NCI-H748 treated with DMSO at 0.1 percent for 48 hours (cell line): ENCODE measurements around the gene SCGN.
"Not testable (repeated sequence)": the region's sequence is repeated elsewhere in the genome, so short reads cannot be mapped to it uniquely, and the experiment has no call there.

Experiments
- DNase-seq: peaks from one replicate; lab custom pipeline; 2025; lab: John Stamatoyannopoulos, UW

SCGN gene

DNA sequence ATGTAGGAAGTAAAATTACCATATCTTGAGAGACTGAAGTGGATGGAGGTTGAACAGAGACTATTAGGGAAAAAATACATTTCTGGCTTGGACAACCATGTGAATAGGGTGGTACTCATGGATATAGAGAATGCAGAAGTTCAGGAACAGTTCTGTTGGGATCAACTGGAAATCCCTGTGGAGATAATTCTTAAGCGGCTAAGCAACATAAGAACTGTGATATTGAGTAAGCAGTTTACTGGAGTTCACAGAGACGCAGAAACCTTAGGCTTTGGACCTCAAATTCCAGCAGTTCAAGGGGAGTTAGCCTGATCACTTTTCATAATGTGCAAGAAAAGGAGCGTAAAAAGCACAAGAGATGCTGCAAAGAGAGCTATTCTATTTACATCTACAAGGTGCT lies 78.9 kb downstream of the SCGN start:
- no peak for DNase-seq

DNA sequence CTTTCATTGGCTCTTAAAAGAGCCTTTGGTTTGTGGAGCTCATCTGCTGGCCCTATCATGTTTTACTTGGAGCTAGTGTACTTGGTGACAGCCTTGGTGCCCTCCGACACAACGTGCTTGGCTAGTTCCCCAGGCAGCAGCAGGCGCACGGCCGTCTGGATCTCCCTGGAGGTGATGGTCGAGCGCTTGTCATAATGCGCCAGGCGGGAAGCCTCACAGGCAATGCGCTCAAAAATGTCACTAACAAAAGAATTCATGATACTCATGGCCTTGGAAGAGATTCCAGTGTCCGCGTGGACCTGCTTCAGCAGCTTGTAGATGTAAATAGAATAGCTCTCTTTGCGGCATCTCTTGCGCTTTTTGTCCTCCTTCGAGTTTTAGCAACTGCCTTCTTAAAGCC lies 79.7 kb downstream of the SCGN start:
- DNase-seq, result no peak

- no peak for DNase-seq
These were observed 80.6 kb downstream of the SCGN start for GRCh38 chr6:25732468-25733198.

DNA sequence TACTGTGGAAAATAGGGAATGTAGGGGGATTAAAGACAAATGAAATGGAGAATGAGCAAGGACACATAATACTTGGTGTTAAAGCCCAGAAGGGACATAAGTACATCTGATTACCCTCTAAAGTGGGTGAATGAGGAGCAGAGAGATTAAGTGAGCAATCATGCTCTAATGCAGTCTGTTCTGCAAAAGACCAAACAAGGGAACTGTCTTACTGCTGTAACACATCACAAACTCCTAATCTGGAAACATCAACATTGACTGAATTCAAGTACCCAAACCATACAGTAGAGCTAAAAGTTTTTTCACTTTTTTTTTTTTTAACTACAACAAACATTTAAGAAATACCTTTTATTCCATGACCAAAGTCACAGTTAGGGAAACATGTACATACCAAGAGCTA lies 83.2 kb downstream of the SCGN start:
- DNase-seq, result no peak

- DNase-seq, result no peak
These were observed 91.9 kb downstream of the SCGN start for GRCh38 chr6:25743868-25744267.

GRCh38 chr6:25745836-25746235 lies 93.8 kb downstream of the SCGN start:
- no peak for DNase-seq

- DNase-seq, result no peak
These were observed 95.0 kb downstream of the SCGN start for GRCh38 chr6:25746968-25747367.

GRCh38 chr6:25747477-25747876 lies 95.5 kb downstream of the SCGN start:
- no peak for DNase-seq

GRCh38 chr6:25748049-25748448 lies 96.0 kb downstream of the SCGN start:
- DNase-seq, result no peak

DNA sequence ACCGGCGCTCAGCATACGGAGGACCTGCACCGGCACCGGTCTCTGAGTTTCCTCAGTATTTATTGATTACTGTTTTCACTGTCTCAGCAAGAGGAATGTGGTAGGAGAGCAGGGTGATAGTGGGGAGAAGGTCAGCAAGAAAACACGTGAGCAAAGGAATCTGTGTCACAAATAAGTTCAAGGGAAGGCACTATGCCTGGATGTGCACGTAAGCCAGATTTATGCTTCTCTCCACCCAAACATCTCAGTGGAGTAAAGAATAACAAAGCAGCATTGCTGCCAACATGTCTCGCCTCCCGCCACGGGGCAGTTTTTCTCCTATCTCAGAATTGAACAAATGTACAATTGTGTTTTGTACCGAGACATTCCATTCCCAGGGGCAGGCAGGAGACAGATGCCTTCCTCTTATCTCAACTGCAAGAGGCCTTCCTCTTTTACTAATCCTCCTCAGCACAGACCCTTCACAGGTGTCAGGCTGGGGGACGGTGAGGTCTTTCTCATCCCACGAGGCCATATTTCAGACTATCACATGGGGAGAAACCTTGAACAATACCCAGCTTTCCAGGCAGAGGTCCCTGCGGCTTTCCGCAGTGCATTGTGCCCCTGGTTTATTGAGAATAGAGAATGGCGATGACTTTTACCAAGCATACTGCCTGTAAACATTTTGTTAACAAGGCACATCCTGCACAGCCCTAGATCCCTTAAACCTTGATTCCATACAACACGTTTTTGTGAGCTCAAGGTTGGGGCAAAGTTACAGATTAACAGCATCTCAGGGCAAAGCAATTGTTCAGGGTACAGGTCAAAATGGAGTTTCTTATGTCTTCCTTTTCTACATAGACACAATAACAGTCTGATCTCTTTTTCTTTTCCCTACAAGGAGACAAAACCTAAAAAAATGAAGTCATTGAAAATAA lies 96.8 kb downstream of the SCGN start:
- not testable (repeated sequence) for DNase-seq

DNA sequence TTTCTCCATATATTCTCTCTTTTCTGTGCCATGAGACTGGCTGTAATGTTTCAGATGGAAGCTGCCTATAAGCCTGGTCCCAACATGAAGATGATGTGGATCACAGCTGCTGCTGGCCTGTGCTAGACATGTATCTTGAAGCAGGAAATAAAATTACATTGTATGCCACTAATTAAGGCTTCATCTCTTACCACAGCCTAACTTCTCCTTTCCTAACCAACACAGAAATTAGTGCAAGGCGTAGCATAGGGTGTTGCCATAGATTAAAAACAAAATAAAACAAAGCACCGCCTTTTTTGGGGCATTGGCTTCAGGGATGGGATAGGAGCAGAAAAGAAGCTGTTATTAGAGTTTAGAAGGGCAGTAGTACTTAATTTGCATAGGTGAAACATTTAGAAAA lies 97.8 kb downstream of the SCGN start:
- no peak for DNase-seq

DNA sequence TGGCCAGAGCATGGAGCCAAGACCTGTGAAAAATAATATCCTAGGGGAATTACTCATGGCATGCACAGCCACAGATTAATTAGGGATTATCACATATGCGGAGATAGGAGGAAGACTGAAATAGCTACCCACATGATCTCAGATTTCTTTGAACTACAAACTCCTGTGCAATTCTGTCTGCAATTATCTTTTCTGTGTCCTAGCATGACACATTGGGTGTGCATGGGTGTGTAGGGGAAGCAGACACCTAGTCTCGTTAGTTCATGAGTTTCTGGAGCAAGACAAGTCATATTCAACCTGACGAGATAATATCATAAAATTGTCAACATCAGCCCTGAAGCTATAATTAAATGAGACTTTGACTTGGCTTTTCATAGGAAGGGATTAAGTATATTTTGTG lies 98.9 kb downstream of the SCGN start:
- no peak for DNase-seq
